Measurements from ENCODE around the gene SLC16A8.

Gene SLC16A8

DNA sequence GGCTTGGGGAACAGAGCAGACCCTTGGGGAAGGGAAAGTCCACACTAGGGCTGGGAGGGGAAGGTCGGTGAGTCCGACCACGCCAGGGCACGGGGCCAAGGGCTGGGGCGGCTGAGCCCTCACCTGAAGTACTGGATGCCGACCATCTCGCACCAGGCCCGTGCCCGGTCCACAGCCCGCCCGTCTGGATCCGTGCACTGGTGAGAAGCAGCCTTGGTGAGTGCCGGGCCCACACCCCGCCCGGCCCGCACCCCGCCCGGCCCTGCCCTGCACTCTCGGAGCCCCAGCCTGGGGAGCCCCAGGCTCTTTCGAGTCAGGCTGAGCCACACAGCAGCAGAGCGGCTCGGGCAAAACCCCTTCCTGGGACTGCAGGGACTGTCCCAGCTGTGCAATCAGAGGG is 28.4 kb upstream of the SLC16A8 start:
- DNase-seq (ENCODE audit: low spot score) = no peak

DNA sequence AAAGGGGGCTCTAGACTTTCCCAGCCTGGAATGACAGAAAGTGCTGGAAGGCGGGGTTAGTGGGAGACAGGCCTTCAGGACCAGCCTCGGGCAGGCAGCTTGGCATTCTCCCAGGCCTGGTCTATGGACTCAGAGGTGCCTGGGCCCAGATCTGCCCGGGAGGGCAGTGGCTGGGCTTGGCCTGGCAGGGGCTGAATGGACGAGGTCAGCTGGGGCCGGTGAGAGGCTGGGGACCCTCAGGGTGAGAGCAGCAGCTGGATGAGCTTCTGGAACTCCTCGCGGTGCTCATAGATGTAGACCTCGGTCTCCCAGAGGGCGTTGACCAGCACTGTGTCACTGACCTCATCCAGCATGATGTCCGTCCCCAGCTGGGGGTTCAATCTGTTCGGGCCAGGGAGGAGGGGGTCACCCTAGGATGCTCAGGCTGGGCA is 28.0 kb upstream of the SLC16A8 start:
- no peak for DNase-seq (ENCODE audit: low spot score)

DNA sequence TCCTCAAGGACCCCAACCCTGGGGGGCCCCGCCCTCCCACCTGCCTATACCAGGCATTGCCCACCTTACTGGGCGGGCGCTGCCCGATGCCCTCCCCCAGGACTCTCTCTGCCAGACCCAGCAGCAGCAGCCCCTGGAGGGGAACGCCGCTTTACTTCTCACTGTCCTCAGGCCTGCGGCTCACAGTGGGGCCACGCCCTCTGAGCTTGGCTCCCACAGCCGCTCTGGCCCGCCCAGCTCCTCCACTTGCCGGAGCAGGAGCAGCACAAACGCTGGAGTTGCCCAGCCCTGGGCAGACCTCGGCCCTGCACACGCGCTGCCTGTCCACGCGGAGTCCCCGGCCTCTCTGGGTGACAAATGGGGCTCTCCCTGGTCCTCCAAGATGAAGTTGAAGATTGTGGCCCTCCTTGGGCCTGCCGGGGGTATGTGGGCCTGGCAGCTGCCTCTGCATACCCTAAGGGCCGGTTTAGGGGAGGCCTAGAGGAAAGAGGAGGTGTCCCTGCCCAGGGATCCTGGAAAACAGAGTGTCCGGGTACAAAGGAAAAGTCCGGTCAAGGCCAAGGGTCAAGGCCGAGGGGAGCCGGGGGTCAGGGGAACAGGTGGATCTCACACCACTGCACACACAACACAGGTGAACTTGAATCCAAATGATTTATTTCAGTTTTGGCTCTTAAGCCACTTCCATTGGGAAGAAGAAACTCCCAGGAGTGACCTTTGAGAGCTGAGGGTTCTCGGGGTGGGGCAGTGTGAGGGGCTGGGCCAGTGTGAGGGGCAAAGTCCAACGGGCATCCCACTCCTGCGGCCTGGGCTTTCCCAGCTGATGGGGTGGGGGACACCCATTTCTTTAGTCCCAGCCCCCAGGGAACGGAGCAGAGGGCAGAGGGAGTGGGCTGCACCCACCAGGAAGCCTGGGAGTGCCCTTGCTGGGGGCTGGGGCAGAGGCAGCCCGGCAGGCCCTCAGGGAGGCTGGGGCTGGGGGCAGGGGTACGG is 27.2 kb upstream of the SLC16A8 start:
- no peak for DNase-seq (ENCODE audit: low spot score)

DNA sequence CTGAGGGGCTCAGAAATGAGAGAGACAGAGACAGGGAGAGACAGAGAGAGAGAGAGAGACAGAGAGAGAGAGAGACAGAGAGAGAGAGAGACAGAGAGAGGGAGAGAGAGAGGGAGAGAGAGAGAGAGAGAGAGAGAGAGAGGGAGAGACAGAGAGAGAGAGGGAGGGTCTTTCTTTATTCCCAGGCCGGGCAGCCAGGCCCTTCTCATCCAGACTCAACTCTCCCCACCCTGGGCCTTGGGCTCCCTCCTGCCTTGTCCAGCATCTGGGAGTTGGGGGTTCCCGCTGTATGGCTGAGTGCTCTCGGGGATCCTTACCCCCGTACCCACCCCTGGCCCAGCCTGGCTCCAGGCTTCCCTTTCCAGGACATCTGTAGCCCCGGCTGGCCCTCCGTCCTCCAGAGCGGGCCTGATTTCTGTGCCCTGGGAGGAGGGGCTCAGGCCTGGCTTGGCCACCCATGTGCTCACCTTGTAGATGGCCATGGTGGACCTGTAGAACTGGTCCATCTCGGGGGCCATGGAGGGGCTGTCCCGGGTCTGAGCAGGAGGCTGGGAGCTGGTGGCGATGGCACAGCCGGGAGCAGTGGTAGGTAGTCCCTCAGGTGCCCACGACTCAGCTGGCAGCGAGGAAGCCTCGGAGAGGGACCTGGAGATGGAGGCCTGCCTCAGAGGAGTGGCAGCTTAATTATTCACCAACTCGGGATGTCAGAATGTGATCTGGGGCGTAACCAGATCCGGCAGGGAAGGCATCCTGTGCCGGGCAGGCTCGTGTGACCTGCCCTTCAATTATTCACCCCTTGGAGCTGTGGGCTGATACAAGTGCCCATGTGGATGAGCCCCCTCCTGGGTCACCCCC is 26.3 kb upstream of the SLC16A8 start, which contains the start of gene BAIAP2L2:
Gene BAIAP2L2 (minus strand): TSS at position 677 of the 855 bp plus-strand sequence. CDS start 159 bp downstream, at position 518.
- DNase-seq (ENCODE audit: low spot score) = no peak

DNA sequence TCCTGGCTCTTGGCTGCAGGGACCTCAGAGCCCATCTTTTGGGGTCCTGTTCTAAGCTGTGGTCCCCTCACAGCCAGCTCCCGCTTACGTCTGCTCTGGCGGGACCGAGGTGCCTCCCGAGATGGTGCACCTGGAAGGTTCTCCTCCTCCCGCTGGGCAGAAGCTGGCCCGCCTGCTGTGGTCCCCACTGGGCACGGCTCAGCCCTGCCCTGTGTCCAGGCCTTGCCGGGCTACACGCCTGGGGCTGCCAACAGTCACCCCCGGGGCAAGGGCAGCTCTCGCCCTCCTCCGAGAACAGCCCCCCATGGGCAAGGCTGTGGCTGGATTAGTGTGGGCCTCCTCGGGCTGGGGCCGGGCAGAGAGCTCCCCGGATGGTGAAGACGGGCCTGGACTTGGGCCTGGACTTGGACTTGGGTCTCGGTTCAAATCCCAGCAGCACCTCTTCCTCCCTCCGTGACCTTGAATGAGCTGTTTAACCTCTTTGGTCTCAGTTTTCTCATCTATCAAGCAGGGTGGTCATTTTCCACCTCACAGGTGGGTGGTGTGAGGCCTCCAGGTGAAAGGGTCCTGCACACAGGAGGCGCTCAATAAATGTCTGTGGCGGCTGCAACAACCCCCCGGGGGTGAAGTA is 25.5 kb upstream of the SLC16A8 start:
- DNase-seq (ENCODE audit: low spot score) = no peak

DNA sequence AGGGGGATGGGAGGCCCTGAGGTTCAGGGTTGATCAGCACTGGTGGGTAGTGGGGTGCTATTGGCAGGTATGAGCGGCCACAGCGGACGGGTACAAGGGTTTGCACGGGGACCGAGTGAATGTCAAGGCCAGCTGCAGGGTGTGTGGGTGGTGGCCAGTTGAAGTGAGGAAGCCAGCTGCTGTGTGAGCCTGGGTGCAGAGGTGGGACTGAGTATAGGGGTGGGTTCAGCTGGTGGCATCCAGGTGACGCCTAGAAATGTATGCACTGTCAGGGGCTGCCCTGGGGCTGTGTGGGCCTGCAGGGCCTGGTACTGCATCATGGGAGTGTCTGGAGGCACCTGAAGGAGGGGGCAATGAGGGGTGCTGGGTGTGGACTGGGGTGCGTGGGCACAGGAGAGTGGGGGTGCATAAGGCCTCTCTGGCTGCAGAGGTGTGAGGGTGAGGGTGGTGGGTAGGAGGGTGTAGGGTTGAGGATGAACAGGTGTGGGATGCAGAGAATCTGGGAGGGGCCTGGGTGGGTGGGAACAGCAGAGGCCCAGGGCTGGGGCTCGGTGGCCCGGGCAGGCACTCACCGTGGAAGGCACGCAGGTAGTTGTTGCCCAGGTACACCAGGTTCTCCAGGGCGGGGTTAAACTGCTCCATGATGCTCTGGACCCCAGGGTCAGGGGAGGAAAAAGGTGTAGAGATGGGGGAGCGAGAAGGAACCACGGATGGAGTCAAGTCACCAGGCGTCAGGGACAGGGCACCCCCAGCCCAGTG is 24.8 kb upstream of the SLC16A8 start:
- DNase-seq (ENCODE audit: low spot score) = no peak

DNA sequence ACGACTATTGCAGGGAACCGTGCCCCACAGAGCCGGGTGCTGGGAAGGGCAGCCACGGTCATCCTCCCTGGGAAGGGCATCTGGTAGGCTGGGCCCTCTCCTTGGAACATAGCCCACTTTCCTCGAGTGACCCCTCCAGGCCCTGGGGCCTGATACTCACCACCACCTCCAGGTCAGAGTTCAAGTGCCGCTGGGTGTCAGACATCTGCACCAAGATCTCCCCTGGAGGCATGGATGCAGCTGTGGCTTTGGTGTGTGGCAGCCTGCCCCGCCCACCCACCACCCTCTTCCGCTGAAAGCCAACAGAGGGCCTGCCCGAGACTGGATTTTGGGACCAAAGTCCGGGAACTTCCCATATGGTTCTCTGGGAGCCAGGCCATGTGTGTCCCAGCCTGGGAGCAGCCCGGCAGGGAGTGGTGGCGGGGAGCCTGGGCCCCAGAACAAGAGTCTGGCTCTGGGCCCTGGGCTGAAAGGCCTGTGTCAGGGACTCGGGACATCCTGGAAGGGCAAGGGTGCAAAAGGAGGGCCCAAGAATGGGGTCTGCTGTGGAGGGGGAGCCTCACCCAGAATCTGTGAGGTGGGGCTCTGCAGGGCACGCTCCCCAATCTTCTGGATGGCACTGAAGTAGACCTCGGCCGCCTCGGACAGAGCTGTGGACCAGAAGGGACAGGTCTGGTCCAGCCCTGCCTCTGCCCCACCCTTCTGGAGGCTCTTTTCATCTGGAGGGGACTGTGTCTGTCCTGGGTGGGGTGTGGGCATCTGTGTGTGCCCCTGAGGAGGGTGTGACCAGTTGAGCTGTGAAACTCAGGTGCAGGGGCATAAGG is 23.9 kb upstream of the SLC16A8 start:
- DNase-seq (ENCODE audit: low spot score) = no peak

DNA sequence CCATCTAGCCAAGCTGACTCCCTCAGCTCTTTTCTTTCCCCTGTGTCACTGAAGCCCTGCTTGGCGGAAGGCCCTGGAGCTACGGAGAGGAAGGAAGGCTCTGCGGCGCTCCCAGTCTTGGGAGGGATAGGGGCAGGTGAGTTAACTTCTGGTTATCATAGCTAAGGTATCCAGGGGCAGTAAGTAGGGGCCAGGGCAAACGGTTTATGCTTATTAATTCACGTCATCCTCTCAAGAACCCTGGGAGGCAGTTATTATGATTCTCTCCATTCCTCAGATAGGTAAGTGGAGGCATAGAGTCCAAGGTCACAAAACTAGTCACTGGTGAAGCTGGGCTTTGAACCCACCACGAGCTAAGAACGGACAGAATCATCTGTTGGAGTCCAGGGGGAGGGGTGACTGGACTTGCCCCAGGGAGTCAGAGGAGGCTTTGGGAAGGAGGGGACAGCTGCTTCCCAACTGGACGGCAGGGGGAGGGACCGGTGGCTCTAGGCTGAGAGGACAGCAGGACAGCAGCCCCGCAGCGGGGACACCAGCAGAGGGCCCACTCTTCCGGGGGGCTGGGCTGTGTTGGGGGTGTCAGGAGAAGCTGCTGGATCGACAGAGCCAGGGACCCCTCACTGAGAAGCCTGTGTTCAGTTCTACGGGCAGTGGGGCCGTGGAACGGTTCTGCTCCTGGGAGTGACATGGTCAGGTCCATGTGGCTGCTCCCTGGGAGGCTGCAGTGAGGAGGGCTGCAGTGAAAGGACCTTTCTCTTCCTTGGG is 23.0 kb upstream of the SLC16A8 start:
- no peak for DNase-seq (ENCODE audit: low spot score)

DNA sequence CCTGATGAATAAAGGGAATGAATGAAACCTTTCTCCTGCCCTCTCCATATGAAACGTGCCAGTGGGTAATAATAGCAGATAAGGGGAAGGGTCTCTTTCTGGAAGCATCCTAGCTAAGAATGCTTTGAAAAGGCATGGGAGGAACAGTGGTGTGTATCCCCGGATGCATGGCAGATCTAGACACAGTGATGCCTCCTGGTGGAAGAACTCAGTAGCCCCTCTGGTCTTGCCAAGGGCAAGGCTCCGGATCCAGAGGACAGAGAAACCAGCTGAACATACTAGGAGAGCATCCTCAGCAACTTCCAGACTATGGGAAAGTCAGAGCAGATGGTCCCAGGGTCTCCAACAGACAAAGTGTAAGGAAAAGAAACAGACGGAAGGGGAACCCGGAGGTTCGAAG is 20.1 kb upstream of the SLC16A8 start:
- DNase-seq (ENCODE audit: low spot score) = no peak

DNA sequence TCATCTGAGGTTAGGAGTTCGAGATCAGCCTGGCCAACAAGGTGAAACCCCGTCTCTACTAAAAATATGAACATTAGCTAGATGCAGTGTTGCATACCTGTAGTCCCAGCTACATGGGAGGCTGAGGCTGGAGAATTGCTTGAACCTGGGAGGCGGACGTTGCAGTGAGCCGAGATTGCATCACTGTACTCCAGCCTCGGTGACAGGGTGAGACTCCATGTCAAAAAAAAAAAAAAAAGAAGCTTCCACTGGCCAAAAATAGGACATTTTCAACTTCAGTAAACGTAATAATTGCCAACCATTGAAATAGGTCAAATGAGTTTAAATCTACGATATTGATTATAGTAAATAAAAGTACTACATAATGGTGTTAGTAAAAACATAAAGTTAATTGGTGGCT is 19.7 kb upstream of the SLC16A8 start:
- no peak for DNase-seq (ENCODE audit: low spot score)

DNA sequence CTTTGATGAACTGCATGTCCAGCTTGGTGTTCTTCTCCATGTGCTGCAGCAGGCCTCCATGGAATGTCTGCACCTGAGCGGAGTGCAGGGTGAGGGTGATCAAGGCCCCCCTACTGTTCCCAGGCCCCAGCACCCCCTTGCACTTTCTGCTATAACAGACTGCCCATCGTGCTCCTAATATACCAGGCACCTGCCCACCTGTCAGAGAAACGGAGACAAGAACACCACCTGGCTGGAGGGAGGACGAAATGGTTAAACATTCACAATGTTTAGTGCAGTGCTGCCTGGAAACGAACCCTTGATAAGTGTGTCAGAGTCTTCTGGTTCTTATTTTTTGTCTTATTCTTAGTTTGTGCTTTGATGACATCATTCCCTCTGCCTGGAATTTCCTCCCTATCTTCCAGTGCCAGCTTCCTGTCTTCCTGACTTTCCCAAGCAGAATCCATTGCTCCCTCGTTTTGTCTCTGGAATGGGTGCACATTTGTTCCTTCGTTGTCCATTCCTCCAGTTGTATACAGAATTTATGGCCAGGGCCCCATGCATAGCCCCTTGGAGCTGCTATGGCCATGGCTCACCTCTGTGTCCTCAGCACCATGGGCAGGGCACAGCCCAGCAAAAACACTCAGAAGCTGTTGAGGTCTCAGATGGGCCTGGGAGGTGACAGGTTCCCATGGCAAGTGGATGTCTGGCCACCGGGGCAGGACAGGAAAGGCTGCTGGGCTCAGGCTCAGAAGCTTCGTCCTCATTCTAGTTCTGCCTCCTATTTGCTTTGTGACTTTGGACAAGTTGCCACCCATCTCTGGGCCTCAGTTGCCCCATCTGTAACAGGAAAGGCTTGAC is 14.6 kb upstream of the SLC16A8 start:
- no peak for DNase-seq (ENCODE audit: low spot score)

DNA sequence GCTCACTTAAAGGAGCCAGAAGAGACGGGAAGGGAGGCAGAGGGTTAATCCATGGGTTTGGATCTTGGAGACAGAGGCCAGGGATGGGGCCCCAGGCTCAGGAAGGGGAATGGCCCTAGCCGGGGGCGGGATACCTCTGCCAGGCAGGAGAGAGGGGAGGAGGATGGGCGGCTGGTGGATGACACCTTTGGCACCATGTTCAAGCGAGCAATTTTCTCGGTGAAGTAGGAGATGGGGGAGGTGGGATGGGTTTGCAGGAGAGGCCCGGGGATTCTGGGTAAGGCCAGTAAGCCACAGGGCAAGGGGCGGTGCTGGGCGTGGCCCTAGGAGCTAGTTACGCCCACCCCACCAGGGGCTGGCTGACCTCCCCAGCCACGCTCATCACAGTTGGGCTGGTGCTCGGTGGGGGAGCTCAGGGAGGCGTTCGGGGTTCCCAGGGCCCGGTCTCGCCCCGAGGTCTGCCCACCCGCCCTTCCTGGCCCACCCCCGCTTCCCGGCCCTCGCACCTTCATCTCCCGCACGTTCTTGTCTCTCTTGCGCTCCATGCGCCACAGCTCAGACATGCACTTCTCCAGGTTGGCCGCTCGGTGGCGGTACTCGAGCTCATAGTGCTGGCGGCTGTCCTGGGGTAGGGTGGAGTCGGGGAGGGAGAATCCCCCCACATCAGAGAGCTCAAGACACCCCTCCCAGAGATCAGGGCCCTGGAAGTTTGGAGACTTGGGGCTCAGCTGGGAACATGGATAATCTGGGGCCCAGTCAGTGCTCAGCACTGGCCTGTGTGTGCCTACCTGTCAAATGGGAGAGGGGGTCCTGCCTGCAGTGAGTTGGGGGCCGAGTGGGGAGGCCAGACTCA is 13.8 kb upstream of the SLC16A8 start:
- DNase-seq (ENCODE audit: low spot score) = no peak

DNA sequence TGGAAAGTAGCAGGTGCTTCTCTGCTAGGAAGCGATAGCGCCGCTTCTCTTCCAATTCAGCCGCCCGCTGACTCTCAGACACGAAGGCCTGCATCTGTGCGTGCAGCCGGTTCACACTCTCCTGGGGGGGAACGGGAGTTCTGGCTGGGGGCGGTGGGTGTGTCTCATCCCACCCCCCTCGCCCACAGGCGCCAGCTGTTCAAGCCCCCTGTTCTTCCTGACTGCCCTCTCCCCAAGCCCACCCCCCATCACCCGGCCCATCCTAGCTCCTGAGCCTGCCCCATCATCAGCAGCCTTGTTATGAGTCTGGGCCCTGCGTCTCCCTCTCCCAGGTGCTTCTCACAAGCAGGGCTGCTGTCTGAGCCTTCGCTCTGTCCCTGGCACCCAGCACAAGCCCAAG is 13.1 kb upstream of the SLC16A8 start:
- DNase-seq (ENCODE audit: low spot score) = no peak

DNA sequence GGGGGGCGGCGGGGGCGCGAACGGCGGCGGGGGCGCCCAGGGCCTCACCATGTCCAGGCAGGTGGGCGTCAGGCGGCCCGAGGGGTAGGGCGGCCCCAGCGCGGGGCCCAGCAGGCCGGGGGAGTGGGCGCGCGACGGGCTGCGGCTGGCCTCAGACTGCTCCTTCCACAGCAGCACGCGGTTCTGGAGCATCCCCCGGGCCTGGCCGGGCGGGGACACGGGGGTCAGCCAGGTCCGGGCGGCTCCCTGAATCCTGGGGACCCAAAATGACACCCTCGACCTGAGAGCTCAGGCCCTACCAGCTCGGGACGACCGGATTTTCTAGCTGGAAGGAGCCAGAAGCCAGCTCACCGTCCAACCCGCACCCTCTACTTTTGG is 5.5 kb upstream of the SLC16A8 start:
- no peak for DNase-seq (ENCODE audit: low spot score)

DNA sequence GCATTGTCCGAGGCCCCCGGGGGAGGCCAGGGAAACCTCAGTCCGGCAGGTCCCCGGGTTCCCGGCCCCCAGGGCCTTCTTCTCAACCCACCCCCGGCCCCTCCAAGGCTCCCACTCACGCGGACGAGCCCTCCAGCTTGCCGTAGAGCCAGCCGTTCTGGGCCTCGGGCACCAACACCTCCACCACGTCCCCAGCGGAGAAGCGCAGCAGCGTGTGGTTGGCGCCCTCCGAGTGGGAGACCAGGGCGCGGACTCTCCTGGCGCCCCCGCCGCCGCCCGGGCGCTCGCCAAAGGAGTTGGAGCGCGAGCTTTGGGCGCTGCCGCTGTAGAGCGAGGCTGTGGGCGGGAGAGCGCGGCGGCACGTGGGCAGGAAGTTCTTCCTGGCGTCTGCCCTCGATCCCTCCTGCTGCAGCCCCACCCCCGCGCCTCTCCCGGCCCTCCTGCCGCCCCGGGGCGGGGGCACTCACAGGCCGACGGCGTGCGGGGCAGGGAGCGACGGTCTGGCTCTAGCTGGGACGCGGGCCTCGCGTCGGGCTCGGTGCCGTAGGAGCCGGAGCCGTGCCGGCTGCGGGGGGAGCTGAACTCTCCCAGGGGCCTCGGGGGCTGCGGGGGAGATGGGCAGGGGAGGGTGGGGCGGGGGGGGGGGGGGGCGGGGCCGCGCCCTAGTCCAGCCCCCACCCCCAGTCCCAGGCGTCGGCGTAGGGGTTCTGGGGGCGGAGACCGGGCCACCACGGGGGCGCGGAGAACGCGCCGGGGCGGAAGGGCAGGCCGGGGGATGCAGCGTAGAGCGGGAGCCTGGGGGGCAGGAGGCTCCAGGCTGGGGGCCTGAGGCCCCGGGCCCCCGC is 4.9 kb upstream of the SLC16A8 start:
- no peak for DNase-seq (ENCODE audit: low spot score)

DNA sequence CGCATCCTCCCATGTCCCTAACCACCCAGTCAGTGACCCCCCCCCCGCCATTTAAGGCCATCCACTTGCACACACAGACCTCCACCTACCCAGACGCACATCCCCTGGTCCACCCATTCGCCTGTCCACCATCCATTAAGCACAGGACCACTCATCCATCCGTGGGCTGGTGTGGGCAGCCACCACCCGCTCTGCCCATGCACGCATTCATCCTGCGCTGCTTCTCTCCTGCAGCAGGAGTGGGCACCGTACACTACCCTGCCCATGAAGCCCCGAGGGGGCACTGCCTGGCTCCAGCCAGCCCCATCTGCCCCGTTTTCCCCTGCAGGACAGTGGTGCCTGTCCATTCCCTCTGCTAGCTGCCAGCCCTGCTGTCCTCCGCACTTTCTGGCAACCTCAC is 3.9 kb upstream of the SLC16A8 start:
- no peak for DNase-seq (ENCODE audit: low spot score)

DNA sequence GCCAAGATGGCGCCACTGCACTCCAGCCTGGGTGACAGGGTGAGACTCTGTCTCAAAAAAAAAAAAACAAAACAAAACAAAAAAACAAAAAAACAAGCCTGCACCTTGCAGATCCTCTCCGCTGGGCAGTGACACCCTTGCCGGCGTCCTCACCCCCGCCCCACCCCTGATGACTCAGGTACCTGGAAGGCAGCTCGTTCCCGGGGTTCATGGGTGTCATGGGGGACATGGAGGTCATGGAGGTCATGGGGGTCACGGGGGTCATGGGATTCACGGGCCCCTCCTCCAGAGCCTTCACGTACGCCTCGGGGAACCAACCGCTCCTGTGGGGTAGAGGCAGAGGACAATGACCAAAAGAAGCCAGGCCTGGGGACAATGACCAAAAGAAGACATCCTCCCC is 3.0 kb upstream of the SLC16A8 start:
- no peak for DNase-seq (ENCODE audit: low spot score)
